GM18858 (cell line): Measurements from ENCODE around the gene UBAP1L.
"Not testable (repeated sequence)": the region's sequence is repeated elsewhere in the genome, so short reads cannot be mapped to it uniquely, and the experiment has no call there.

Source experiments
- ATAC-seq: cut with Tn5 transposase; IDR thresholded peaks from one replicate; pipeline ENCODE4 v1.9.1; 2021; ENCODE audit not compliant: unreplicated experiment

Gene UBAP1L

GRCh38 chr15:65085207-65085753 is 29.7 kb downstream of the UBAP1L start:
- ATAC-seq: no peak

DNA sequence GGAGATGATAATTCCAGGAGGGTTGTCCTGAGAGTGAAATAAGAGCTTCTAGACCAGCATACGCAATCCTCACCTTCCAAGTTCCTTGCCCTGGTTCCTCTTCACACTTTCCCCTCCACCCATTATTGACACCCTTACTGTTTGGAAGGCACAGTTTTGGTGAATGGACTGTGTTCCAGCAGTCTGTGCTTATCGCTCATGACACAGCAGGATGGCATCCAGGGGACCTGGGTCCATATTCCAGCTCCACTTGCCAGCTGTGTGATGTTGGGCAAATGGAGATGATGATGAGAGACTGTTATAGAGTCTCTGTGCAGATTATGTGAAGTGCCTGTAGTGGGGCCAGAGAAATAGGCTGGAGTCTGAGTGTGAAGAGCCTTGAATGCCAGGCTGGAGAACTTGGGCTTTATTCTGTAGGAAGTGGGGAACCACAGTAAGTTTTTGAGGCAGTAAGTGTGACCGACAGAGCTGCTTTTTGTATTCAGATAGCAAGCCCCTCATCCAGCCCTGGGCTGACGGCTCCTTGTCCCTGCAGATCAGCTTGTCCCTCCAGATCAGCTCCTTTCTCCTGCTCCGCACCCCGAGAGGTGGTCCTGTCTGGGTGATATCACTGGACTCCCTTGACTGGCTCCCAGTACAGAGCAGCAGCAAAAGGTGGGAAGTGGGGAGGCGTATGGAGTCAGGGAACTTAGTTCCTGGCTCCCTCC is 30.3 kb downstream of the UBAP1L start:
- no peak for ATAC-seq

DNA sequence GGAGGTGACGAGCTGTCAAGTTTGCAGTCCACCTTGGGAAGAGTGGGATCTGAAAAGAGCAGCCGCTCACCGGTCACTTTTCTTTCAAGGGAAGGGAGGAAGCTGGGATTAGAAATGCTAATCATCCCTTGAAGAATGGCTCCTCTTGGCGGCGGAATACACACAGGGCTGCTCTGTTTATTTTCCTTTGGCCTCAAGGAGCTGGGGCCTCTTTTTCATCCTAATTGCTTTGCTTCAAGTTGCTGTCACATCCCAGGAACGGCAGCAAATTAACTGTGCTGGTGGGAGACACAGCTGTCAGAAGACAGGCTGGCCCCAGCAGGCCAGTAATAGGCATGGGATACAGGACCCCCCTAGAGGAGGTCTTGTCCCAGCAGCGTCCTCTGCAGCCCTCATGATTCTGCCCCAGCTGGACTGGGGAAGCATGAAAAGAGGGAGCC is 31.7 kb downstream of the UBAP1L start:
- no peak for ATAC-seq

DNA sequence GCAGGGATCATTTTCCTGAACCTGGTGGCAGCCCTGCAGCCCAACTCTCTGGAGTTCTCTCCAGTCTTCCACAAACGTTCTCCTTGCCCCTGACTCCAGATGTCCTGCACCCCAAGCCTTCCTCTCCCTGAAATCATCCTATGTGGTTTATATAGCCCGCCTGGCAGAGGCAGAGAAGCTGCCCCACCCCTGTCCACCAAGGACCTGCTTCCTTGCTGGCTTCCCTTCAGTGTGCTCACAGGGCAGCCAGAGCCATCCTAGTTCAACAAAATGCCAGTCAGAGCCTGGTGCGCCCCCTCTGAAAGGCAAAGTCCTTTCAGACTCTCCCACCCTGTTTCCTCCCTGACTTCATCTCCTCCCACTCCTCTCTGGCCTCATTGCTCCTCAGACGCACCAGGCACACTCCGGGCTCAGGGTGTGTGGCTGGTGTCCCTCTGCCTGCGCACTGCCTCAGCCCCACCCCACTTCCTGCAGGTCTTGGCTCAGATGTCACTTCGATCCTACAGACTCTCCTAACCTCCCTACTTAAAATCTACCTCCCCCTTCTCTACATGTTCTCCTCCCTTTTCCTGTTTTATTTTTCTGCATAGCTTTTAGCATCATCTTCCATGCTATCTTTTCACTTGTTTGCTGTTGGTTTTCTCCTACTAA is 32.6 kb downstream of the UBAP1L start:
- no peak for ATAC-seq

DNA sequence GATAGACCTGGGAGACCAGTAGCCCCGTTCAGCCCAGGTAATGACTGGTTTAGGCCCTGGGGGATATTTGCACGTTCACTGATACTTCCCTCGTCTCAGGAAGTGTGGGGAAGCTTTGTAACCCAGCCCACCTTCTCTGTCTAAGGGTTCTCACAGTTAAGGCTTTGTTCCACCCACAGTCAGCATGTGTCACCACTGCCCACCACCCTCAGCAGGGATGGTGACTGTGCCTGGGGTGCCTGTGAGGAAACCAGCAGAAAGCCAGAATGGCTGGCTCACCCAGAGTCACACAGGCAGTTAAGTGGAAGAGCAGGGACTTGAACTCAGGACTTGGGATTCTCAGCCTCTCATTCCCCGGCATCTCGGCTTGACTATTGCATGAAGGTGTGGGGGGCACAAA is 33.2 kb downstream of the UBAP1L start:
- no peak for ATAC-seq

DNA sequence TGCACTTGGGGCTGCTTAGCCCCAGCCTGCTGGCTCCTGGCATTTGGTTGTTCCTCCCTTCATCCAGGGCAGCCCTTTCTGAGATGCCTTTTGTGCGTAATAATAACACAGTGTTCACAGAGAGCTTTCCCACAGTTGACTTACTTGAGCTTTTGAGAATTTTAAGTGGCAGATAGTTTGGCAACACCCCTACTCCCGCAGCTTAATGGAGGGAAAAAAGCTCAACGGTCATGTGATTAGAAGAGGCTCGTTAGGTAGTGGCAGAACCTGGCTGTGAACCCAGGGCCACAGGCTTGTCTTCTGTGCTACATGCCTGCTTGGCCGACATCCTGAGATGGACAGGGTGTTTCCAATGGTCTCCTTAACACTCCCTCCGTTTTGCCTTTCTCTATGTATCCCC is 33.7 kb downstream of the UBAP1L start:
- no peak for ATAC-seq

DNA sequence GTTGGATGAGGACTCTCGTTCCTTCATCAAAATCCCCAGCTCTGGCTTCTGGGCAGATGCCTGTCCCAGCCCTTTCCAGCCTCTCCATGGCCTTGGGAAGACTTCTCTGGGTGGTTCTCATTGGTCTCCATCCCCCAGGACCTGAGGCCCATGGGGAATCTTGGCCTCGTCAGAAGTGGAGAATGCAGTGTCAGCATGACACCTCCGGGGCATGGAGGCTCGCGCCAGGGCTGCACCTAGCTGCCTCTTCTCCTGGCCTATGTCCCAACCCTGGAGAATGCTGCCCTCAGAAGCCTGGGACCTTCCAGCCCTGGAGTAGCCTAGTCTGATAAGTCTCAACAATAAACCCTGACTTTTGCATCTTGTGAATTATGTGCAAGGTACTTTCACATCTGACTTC is 35.4 kb downstream of the UBAP1L start:
- ATAC-seq: no peak

DNA sequence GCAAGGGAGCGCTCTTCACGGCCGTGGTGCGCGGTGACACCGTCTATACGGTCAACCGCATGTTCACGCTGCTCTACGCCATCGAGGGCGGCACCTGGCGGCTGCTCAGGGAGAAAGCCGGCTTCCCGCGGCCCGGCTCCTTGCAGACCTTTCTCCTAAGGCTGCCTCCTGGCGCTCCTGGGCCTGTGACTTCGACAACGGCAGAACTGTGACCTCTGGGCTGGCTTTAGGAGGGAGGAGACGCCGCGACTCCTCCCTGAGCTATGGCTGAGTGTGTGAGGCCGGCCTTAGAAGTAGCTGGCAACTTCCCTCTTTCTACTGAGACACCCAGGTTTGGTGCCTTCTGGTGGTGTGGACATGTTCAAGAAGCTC is 37.0 kb downstream of the UBAP1L start:
- no peak for ATAC-seq

GRCh38 chr15:65077291-65077980 is 37.6 kb downstream of the UBAP1L start:
- ATAC-seq: no peak

- no peak for ATAC-seq
These were observed 38.3 kb downstream of the UBAP1L start, which contains the start of gene KBTBD13 for GRCh38 chr15:65076486-65077290. Gene KBTBD13 (plus strand): TSS chr15:65076746. CDS start chr15:65076816, 70 bp downstream.

- ATAC-seq: not testable (repeated sequence)
These were observed 39.2 kb downstream of the UBAP1L start for GRCh38 chr15:65075607-65076395.

GRCh38 chr15:65074946-65075345 is 40.1 kb downstream of the UBAP1L start:
- not testable (repeated sequence) for ATAC-seq

GRCh38 chr15:65072617-65073016 is 42.4 kb downstream of the UBAP1L start:
- no peak for ATAC-seq

DNA sequence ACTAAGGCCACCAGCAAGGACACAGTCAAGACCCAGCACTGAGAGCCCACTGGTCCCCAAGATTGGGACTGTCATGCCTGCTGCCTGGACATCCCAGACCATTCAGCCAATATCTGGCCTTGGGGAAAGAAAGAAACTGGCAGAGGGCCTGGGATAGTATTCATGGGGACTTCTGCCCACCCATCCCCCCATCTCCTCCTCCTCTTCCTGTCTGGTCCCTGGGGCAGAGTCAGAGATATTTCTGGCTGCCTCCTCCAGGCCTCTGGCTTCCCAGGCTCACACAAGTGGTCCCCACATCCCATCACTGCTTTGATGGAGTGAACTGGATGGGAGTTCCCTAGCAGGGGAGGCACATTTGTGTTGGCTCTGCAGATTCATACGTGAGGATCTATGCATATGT is 43.0 kb downstream of the UBAP1L start:
- ATAC-seq: no peak

- no peak for ATAC-seq
These were observed 43.6 kb downstream of the UBAP1L start for GRCh38 chr15:65071381-65071811.

- ATAC-seq: no peak
These were observed 45.0 kb downstream of the UBAP1L start for GRCh38 chr15:65069779-65070546.

GRCh38 chr15:65069179-65069578 is 45.8 kb downstream of the UBAP1L start:
- no peak for ATAC-seq

DNA sequence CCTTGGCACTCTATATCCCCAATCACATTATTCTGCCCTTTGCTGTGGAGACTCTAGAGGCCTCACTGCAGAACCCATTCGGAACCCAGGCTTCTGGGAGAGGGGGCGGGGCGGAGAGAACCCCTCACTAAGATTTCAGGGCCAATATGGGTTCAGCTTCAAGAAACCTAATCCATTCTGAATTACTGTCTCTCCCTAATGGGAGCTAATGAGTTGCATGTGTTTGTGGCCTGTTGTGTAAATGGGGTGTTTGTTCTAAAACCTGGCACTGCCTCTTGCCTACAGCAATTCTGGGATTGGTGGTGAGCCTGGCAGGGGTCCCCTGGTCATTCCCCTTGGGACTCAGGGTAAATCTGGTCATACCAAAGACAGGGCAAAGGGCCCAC is 46.6 kb downstream of the UBAP1L start:
- no peak for ATAC-seq

GRCh38 chr15:65067645-65068402 is 47.2 kb downstream of the UBAP1L start, which contains the start of gene RASL12:
Gene RASL12 (minus strand): TSS chr15:65067991. CDS start chr15:65067835, 156 bp downstream.
- ATAC-seq: no peak
